Mucosa of descending colon (tissue), 3 donors: Measurements from ENCODE around the gene TRMT10C. TPM values are rescaled to one million over a fixed set of nuclear protein-coding genes. Genes with fewer than 3 reads are reported as not detected.
"Not testable (repeated sequence)": the region's sequence is repeated elsewhere in the genome, so short reads cannot be mapped to it uniquely, and the experiment has no call there.

Source experiments
- ATAC-seq: fragments of 200-7000 bp; cut with Tn5 transposase; one replicate; pipeline ENCODE4 v1.9.1; 2020; ENCODE audit warnings: mild to moderate bottlenecking, moderate library complexity
- DNase-seq, 3 donors: peaks; one replicate each; pipeline ENCODE4 v3.0.0-alpha.2; 2020
- H3K36me3 ChIP-seq: fragments of 200-600 bp; one replicate; pipeline ENCODE4 v1.8.0; 2021; ENCODE audit warnings: low read depth, mild to moderate bottlenecking
- H3K4me1 ChIP-seq: fragments of 200-600 bp; one replicate; pipeline ENCODE4 v1.8.0; 2021; ENCODE audit warnings: low read depth, mild to moderate bottlenecking
- H3K4me3 ChIP-seq: fragments of 200-600 bp; one replicate; pipeline ENCODE4 v1.8.0; 2021; ENCODE audit warnings: mild to moderate bottlenecking
- H3K9me3 ChIP-seq: fragments of 200-600 bp; one replicate; pipeline ENCODE4 v1.8.0; 2021; ENCODE audit warnings: mild to moderate bottlenecking
- intact Hi-C, 2 donors: fragments of 100-400 bp; cut with DNase I in 1 of 2; cut with micrococcal nuclease in 1 of 2; formaldehyde crosslinking; loops; one replicate each; pipeline versions ENCODE4 v1.11.0 to v1.11.1; 2022; cut with DNase I, micrococcal nuclease
- total RNA-seq, 3 donors: library from RNA; stranded (reverse); fragmentation: NEBNext Ultra II Directional in 2 of 3; extraction: Animal tissue kit (Norgen Biotek cat#: 25700) in 2 of 3; gene quantifications; one replicate each; pipeline versions ENCODE4 v1.2.1 to v1.2.4, GENCODE V29; 2021 to 2023
- TF ChIP-seq, protein P1 (sequence below): fragments of 200-600 bp; IDR thresholded peaks from one replicate; pipeline ENCODE4 v1.8.0; 2022; ENCODE audit warnings: antibody characterized with exemption, mild to moderate bottlenecking
- donor health status: DM: no; HTN: no; CAD: no; lungs with moderate emphysema.
- donor health status: DM: no; HTN: no; CAD: no.
- donor health status: DM: no; HTN: yes; CAD: no.

Gene TRMT10C
- total RNA-seq, 3 donors from 2014 or later: 14.4 to 17.6 (median 15.7) TPM

DNA sequence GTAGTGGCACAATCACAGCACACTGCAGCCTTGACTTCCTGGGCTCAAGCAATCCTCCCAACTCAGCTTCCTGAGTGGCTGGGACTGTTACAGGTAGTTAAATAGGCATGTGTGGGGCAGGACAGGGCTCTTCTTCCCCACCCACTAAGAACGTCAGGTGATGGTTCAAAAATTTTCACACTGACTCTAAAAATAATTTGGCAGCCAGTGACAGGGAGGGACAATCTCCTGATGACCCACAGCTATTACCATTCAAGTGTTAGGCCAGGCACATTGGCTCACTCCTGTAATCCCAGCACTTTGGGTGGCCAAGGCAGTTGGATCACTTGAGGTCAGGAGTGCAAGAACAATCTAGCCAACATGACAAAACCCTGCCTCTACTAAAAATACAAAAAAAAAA is 12.2 kb upstream of the TRMT10C start:
- no peak overlapping the region for H3K4me3 ChIP-seq
- no peaks in the 10 kb centered on the region for H3K9me3 ChIP-seq
- no peaks in the 10 kb centered on the region for H3K4me1 ChIP-seq
- ATAC-seq: no peak
- DNase-seq: no peak
- TF ChIP-seq, protein P1, sequence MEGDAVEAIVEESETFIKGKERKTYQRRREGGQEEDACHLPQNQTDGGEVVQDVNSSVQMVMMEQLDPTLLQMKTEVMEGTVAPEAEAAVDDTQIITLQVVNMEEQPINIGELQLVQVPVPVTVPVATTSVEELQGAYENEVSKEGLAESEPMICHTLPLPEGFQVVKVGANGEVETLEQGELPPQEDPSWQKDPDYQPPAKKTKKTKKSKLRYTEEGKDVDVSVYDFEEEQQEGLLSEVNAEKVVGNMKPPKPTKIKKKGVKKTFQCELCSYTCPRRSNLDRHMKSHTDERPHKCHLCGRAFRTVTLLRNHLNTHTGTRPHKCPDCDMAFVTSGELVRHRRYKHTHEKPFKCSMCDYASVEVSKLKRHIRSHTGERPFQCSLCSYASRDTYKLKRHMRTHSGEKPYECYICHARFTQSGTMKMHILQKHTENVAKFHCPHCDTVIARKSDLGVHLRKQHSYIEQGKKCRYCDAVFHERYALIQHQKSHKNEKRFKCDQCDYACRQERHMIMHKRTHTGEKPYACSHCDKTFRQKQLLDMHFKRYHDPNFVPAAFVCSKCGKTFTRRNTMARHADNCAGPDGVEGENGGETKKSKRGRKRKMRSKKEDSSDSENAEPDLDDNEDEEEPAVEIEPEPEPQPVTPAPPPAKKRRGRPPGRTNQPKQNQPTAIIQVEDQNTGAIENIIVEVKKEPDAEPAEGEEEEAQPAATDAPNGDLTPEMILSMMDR: no peak
- H3K36me3 ChIP-seq: no peaks in the 10 kb centered on the region
- intact Hi-C loops: no loop called here

DNA sequence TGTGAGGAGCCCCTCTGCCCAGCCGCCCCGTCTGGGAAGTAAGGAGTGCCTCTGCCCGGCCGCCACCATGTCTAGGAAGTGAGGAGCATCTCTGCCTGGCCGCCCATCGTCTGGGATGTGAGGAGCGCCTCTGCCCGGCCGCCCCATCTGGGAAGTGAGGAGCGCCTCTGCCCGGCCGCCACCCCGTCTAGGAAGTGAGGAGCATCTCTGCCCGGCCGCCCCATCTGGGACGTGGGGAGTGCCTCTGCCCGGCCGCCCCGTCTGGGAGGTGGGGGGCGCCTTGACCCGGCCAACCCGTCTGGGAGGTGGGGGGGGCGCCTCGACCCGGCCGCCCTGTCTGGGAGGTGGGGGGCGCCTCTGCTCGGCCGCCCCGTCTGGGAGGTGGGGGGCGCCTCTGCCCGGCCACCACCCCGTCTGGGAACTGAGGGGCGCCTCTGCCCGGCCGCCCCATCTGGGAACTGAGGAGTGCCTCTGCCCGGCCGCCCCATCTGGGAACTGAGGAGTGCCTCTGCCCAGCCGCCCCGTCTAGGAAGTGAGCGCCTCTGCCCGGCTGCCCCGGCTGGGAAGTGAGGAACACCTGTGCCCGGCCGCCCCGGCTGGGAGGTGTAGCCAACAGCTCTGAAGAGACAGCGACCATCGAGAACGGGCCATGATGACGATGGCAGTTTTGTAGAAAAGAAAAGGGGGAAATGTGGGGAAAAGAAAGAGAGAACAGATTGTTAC is 10.1 kb upstream of the TRMT10C start:
- H3K36me3 ChIP-seq, H3K4me1 ChIP-seq, ATAC-seq, H3K9me3 ChIP-seq, DNase-seq, H3K4me3 ChIP-seq, intact Hi-C loops: not testable (repeated sequence)

DNA sequence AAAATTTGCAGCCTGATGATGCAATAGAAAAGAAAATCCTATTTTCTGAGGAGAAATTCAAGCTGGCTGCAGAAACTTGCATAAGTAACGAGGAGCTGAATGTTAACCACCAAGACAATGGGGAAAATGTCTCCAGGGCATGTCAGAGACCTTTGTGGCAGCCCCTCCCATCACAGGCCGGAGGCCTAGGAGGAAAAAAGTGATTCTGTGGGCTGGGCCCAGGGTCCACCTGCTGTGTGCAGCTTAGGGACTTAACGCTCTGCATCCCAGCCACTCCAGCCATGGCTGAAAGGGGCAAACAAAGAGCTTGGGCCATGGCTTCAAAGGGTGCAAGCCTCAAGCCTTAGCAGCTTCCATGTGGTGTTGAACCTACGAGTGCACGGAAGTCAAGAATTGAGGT is 8.3 kb upstream of the TRMT10C start:
- H3K9me3 ChIP-seq, ATAC-seq, H3K4me3 ChIP-seq, H3K36me3 ChIP-seq, H3K4me1 ChIP-seq, DNase-seq, intact Hi-C loops: not testable (repeated sequence)

DNA sequence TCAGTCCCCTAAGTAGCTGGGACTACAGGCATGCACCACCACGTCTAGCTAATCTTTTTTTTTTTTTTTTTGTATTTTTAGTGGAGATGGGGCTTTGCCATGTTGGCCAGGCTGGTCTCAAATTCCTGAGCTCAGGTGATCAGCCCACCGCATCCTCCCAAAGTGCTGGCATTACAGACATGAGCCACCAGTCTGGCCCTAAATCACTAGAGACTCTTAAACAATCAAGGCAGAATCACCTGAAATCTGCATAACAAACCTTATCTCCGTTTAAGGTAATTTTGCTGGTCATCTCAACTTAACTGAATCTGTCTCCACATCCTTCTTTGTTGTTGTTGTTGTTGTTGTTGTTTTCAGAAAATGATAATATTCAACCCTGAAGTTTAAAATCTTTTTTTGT is 5.6 kb upstream of the TRMT10C start:
- no peak for DNase-seq
- ATAC-seq: no peak
- intact Hi-C loops: no loop called here
- Histone ChIP-seq H3K9me3 (no peaks in the 10 kb centered on the region), H3K4me3 (no peak overlapping the region), H3K36me3 (no peaks in the 10 kb centered on the region), H3K4me1 (no peaks in the 10 kb centered on the region)
- TF ChIP-seq, protein P1: no peak

DNA sequence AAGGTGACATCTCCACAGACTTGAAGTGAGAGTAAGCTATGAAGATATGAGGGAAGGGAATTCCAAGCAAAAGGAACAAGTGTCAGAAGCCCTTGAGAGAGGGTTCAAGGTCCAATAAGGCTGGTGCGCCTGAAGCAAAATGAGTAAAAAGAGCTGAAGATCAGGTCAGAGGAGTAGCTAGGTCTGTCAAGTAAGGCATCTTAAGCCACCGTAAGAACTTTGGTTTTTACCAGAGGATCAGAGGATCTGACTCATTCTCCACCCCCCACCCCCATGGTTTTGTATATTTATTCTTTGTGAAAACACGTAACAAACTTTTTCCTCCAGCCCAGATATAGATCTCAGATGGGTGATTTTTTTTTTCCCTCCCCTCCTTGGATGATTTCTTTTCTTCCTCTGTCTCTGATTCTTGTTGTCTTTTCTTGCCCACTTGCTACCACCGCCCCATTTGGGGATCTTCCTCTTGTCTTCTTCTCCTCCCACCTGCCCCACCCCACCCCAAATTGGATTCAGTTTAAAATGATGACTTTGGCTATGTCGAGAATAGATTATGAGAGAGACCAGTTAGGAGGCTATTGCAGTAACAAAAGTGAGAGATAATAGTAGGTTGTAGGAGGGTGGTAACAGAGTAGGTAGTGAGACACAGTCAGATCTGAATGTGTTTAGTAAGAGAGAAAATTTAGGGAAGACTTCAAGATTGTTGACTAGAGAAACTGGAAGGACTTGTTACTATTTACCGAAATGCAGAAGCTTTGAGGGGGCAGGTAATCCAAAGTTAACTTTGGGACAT is 6.1 kb downstream of the TRMT10C start:
- H3K36me3 ChIP-seq: no peaks in the 10 kb centered on the region
- TF ChIP-seq, protein P1: no peak
- H3K4me3 ChIP-seq: no peak overlapping the region
- intact Hi-C loops: no loop called here
- no peaks in the 10 kb centered on the region for H3K9me3 ChIP-seq
- DNase-seq (no peak), ATAC-seq (no peak)
- H3K4me1 ChIP-seq: peaks cover 8% of the 10 kb centered on the region

DNA sequence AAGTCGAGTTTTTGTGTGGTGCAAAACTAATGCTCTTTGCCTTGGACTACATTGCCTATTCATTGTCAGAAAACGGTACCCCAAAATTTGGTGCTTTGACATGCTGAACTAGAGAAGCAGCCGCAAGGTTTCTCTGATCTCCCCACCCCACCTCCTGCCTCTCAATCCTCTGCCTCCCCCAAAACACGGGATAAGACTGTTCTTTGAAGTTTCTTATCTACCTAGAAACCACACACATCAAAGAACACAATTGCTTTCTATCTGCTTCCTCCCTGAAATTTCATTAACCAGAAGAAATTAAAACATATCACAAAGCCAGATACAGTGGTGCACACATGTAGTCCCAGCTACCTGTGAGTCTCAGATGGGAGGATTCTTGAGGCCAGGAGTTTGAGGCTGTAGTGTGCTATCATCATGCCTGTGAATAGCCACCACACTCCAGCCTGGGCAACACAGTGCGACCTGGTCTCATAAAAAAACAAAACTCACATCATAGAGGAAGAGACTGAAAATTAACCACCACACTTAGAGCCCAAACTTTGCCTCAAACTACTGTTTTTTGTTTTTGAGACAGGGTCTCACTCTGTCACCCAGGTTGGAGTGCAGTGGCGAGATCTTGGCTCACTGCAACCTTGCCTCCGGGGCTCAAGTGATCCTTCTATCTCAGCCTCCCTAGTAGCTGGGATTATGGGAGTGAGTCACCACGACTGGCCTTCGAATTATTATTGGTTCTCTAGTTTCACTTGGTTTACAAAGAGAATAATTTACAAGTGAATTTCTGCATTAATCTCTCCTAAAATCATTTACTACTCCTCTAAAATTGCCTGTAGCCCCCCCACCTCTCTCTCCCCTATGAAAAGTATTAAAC is 9.6 kb downstream of the TRMT10C start:
- H3K36me3 ChIP-seq: peaks cover 8% of the 10 kb centered on the region
- no peak for ATAC-seq
- no peak for DNase-seq
- TF ChIP-seq, protein P1: no peak
- no peak overlapping the region for H3K4me3 ChIP-seq
- H3K9me3 ChIP-seq: no peaks in the 10 kb centered on the region
- H3K4me1 ChIP-seq: peaks cover 19% of the 10 kb centered on the region
- intact Hi-C loops: loop anchor here in 1 of 2 donors (10.0 kb wide), 1 partner anchor 104 kb away; the partner anchor contains the start of gene ZBTB11
